Iris pigment epithelial cell (primary cell): ENCODE data around the gene MIA.
A peak's percentile ranks its signal among the peaks of the same experiment; 100 is the strongest.
"Not testable (repeated sequence)": the region's sequence is repeated elsewhere in the genome, so short reads cannot be mapped to it uniquely, and the experiment has no call there.

Source experiments
- DNase-seq: peaks from one replicate; pipeline ENCODE4 v3.0.0-alpha.2; 2011; ENCODE audit warnings: low read depth

MIA gene

GRCh38 chr19:40780582-40780981 is 5.3 kb downstream of the MIA start:
- no peak for DNase-seq

- no peak for DNase-seq
Measured at GRCh38 chr19:40781140-40781539, 5.8 kb downstream of the MIA start.

DNA sequence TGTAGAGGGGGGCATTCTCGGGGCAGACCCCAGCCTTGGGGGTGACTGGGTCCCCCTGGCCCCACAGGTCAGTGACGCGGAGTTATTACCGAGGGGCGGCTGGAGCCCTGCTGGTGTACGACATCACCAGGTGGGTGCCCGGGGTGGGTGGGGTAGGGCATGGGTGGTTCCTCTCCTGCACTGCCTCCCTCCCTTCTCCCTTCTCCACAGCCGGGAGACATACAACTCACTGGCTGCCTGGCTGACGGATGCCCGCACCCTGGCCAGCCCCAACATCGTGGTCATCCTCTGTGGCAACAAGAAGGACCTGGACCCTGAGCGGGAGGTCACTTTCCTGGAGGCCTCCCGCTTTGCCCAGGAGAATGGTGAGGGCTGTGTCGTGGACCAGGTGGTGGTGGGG is 8.4 kb downstream of the MIA start:
- no peak for DNase-seq

DNA sequence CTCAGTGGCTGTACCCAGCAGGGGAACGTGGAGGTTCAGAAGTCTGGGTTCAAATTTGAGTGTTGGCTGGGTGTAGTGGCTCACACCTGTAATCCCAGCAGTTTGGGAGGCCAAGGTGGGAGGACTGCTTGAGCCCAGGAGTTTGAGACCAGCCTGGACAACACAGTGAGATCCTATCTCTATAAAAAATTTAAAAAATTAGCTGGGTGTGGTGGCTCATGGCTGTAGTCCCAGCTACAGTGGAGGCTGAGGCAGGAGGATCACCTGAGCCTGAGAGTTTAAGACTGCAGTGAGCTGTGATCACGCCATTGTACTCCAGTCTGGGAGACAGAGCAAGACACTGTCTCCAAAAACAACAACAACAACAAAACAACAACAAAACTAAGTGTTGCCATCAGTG is 8.8 kb downstream of the MIA start:
- not testable (repeated sequence) for DNase-seq

GRCh38 chr19:40785526-40785925 is 10.2 kb downstream of the MIA start:
- DNase-seq, result no peak

GRCh38 chr19:40786060-40787037 is 11.0 kb downstream of the MIA start:
- DNase-seq, result no peak

DNA sequence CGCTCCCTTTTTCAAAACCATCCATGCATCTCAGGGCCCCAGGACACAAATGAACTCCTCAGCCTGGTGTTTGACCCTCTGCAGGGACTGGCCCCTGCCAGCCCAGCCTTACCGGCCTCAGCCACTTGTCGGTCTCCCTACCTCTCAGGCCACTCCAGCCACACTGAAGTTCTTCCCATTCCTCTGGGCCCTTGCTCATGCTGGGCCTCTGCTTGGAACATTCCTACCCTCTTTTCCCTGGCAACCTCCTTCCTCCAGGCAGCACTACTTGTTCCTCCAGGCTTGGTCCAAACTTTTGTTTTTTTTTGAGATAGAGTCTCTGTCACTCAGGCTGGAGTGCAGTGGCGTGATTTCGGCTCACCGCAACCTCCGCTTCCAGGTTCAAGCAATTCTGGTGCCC is 16.0 kb downstream of the MIA start:
- DNase-seq, result no peak

DNA sequence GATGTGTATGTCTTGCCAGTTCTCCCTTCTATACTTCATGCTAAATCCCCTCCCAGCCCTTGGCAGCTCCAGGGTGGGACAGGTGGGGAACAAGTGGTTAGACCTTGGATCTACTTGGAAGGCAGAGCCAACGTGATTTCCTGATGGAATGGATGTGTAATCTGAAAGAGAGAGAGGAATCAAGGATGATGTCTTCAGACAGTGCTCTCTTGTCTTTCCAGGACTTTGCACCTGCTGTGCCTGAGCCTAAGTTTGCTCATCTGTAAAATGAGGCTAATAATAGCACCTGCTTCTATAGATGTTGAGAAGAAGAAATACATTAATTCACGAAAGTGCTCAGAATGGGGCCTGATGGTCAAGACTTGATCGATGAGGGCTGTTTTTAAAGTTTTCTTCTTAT is 16.7 kb downstream of the MIA start:
- DNase-seq, result no peak

DNA sequence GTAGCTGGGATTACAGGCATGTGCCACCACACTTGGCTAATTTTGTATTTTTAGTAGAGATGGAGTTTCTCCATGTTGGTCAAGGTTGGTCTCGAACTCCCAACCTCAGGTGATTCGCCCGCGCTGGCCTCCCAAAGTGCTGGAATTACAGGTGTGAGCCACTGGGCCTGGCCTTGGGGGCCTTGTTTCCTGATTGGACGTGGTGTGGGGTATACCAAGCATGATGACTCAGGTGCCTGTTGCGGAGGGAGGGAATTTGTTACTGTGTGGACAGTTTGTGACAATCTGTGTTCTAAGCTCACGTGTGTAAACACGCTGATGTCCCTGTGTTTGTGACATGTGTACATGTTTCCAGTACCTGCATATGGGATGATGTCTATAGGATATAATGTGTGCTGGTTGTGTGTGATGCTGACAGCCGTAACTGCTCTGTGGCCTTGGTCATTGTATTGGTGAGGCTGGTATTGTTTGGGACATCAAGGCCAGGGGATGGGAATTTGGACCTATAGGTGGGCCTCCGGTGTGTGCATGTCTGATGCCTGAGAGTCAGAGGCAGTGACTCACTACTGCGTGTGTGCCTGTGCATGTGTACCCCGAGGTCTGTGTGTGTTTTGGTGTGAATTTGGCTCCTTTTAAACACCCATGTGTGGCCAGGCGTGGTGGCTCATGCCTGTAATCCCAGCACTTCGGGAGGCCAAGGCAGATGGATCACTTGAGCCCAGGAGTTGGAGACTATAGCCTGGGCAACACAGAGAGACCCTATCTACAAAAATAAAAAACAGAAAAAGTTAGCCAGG is 22.0 kb downstream of the MIA start:
- DNase-seq, result no peak

GRCh38 chr19:40797963-40798682 is 22.8 kb downstream of the MIA start:
- peak; percentile 40 for DNase-seq

DNA sequence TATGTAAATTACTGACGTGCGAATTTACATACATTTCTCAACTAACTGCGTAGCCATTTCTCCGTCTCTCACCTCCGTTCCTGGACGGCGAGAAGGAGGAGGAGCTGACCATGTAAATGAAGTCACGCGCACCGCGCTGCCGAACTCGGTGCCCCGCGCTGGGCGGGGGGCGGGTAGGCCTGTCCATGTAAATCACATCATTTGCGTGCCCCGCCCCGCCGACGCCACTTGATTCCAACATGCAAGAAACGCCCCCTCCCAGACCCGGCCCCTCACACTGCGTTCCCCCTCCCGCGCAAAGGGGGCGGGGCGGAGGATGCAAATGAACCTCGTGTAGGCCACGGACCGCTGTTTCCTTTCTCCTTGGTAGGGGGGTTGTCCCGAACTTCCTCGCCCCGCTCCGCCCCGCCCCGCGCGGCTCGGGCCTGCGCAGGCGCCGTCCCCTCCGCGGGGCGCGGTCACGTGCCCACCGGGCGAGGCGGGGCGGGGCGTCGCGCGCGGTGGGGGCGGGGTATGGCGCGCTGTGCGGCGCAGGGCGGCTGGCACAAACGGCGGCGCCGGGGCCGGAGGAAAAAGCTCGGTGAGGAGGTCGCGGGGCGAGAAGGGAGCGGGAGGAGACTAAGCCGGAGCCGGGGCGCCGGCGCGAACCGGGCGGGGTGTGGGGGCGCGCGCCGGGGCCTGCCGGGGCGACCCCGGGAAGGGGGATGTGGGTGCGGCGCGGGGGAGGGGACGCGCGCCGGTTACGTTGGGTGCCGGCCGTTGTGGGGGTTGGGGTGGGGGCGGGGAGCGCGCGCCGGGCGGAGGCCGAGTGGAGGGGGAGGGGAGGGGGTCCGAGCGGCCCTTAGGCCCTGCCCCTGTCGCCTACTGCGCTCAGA is 23.6 kb downstream of the MIA start, which contains the start of gene EGLN2:
Gene EGLN2 (plus strand): TSS at position 509 of the 875 bp plus-strand sequence. CDS start 1,382 bp downstream, outside the sequence.
- DNase-seq, result peak; percentile 100

DNA sequence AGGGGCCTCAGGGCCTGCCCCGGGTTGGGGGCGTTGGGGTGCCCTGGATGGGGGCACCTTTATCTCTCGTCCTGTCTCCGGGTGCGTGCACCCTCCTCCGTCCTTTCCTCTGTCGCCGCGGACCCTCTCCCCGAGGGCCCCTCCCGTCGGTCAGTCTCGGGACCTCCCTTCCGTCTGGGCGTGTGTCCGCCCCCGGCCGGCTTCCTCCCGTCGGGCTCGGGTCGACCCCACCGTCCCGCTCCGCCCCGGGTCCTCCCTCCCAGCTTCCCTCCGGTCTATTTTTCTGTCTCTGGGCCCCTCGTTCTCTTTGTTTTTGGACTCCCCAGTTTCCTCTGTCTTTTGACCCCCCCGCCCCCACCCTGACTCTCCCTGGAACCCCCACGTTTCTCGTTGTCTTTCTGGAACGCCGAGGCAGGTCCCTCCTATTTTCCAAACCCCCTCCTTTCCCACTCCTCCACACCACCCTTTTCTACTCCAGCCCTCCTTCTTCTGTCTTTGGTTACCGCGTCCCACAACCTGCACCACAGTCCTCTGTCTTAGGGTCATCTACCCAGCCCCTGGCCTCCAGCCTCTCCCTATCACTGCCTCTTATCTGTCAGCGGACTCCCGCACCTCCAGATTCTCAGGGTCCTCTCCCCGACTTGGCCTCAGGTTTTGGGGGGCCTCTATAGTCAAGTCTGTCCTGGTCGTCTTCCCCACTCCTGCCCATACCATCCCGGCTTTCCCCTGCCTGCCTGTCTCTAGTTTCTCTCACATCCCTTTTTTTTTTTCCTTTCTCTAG is 24.4 kb downstream of the MIA start:
- no peak for DNase-seq

- DNase-seq, result no peak
Measured at GRCh38 chr19:40800339-40800996, 25.1 kb downstream of the MIA start.

DNA sequence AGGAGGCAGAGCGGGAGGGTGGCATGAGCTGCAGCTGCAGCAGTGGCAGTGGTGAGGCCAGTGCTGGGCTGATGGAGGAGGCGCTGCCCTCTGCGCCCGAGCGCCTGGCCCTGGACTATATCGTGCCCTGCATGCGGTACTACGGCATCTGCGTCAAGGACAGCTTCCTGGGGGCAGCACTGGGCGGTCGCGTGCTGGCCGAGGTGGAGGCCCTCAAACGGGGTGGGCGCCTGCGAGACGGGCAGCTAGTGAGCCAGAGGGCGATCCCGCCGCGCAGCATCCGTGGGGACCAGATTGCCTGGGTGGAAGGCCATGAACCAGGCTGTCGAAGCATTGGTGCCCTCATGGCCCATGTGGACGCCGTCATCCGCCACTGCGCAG is 25.7 kb downstream of the MIA start:
- DNase-seq, result no peak

DNA sequence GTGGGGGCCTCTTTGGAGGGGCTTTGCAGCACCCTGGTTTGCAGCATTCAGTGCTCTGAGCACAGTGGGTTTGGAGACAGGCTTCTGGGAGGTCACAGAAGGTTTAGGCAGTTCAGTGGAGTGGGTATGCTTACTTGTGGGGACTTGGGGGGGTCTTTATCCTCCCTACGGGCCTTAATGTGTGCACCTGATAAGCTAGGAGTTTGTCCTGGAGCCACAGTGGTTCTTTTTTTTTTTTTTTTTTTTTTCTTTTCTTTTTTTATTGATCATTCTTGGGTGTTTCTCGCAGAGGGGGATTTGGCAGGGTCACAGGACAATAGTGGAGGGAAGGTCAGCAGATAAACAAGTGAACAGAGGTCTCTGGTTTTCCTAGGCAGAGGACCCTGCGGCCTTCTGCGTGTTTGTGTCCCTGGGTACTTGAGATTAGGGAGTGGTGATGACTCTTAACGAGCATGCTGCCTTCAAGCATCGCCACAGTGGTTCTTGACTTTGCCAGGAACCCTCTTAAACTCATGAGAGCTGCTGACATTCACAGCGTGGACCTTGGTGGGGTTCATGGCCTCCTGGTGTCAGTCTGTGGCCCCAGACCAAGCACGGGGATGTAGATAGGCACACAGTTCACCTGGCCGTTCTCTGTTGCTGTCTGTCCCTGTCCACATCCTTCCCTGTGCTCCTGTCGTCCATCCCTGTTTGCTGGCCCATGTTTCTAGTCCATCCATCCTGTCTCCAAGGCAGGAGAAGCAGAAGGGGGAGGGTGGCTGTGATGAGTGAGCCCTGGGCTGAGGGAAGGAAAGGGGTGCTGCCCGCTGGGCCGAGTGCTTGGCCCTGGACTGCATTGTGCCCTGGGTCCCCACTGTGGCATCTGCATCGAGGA is 26.3 kb downstream of the MIA start:
- DNase-seq, result no peak

- DNase-seq, result no peak
Measured at GRCh38 chr19:40802300-40803169, 27.2 kb downstream of the MIA start.

- no peak for DNase-seq
Measured at GRCh38 chr19:40803170-40803856, 28.0 kb downstream of the MIA start.
